Karpas-422 (cell line): ENCODE data around the gene ARMS2. TPM values are rescaled to one million over a fixed set of nuclear protein-coding genes. Genes with fewer than 3 reads are reported as not detected.

Experiments used
- DNase-seq: peaks from one replicate; pipeline ENCODE4 v3.0.0-alpha.2; 2015
- H2AFZ ChIP-seq: fragments of 200-600 bp; sonication (generic); 2 replicates; pipeline ENCODE4 v1.6.1; 2014; ENCODE audit warnings: antibody characterized with exemption, low read length, mixed read lengths
- H3K27ac ChIP-seq: fragments of 200-600 bp; sonication (generic); 2 replicates; pipeline ENCODE4 v1.5.1; 2014; ENCODE audit warnings: mild to moderate bottlenecking, low read length, moderate library complexity
- H3K27me3 ChIP-seq: fragments of 200-600 bp; sonication (generic); 2 replicates; pipeline ENCODE4 v1.6.1; 2014; ENCODE audit warnings: low read length, mixed read lengths
- H3K36me3 ChIP-seq: fragments of 200-600 bp; sonication (generic); 2 replicates; pipeline ENCODE4 v1.6.1; 2014; ENCODE audit warnings: low read length, mixed read lengths; ENCODE audit not compliant: insufficient read depth
- H3K4me1 ChIP-seq: fragments of 200-600 bp; sonication (generic); 2 replicates; pipeline ENCODE4 v1.6.1; 2014; ENCODE audit warnings: mild to moderate bottlenecking, low read length, mixed read lengths
- H3K4me2 ChIP-seq: fragments of 200-600 bp; sonication (generic); 2 replicates; pipeline ENCODE4 v1.6.1; 2014; ENCODE audit warnings: low read length, low read depth, mild to moderate bottlenecking; ENCODE audit not compliant: poor library complexity, severe bottlenecking
- H3K4me3 ChIP-seq: fragments of 200-600 bp; sonication (generic); 2 replicates; pipeline ENCODE4 v1.5.1; 2014; ENCODE audit warnings: mild to moderate bottlenecking, antibody characterized with exemption, low read length, mixed read lengths
- H3K79me2 ChIP-seq: fragments of 200-600 bp; sonication (generic); 2 replicates; pipeline ENCODE4 v1.6.1; 2014; ENCODE audit warnings: mild to moderate bottlenecking, low read length, mixed read lengths
- H3K9ac ChIP-seq: fragments of 200-600 bp; sonication (generic); 2 replicates; pipeline ENCODE4 v1.6.0; 2014; ENCODE audit warnings: low read length
- H3K9me2 ChIP-seq: fragments of 200-600 bp; sonication (generic), shearing (Covaris generic); replicated peaks from 2 replicates; pipeline ENCODE4 v1.6.0; 2014; ENCODE audit warnings: mild to moderate bottlenecking, low read length, moderate library complexity; ENCODE audit not compliant: insufficient read depth
- H3K9me3 ChIP-seq: fragments of 300-700, 200-600 bp; sonication (generic); 2 replicates; pipeline ENCODE4 v1.6.1; 2014; ENCODE audit warnings: low read length, mixed read lengths
- H4K20me1 ChIP-seq: fragments of 200-600 bp; sonication (generic); 2 replicates; pipeline ENCODE4 v1.6.1; 2014; ENCODE audit warnings: mild to moderate bottlenecking, antibody characterized with exemption, low read length, low read depth; ENCODE audit not compliant: insufficient read depth
- total RNA-seq: library from RNA; depleted of rRNA; stranded (reverse); fragments of >200 nt; shearing (Covaris generic); gene quantifications from 2 replicates; pipeline ENCODE4 v1.2.3, GENCODE V29; 2014; ENCODE audit warnings: low replicate concordance

The ARMS2 gene
- total RNA-seq, 1 experiment from 2014 or later = not detected

- Histone ChIP-seq H3K36me3 (no peaks in the 10 kb centered on the region), H3K9me3 (no peaks in the 10 kb centered on the region), H3K4me2 (no peak overlapping the region), H2AFZ (no peak overlapping the region), H3K4me1 (no peaks in the 10 kb centered on the region), H3K9ac (no peak overlapping the region), H3K79me2 (no peaks in the 10 kb centered on the region), H3K27me3 (no peaks in the 10 kb centered on the region), H4K20me1 (no peaks in the 10 kb centered on the region), H3K27ac (no peak overlapping the region), H3K9me2 (no peaks in the 10 kb centered on the region), H3K4me3 (no peak overlapping the region)
- DNase-seq = no peak
Measured at GRCh38 chr10:122458693-122459092, 4.2 kb downstream of the ARMS2 start.

- no peaks in the 10 kb centered on the region for H3K9me3 ChIP-seq
- H3K79me2 ChIP-seq = no peaks in the 10 kb centered on the region
- no peak overlapping the region for H3K4me2 ChIP-seq
- H2AFZ ChIP-seq = no peak overlapping the region
- no peaks in the 10 kb centered on the region for H3K9me2 ChIP-seq
- H3K27me3 ChIP-seq = no peaks in the 10 kb centered on the region
- H3K36me3 ChIP-seq = no peaks in the 10 kb centered on the region
- H3K9ac ChIP-seq = no peak overlapping the region
- no peak overlapping the region for H3K27ac ChIP-seq
- no peaks in the 10 kb centered on the region for H4K20me1 ChIP-seq
- H3K4me1 ChIP-seq = no peaks in the 10 kb centered on the region
- H3K4me3 ChIP-seq = no peak overlapping the region
- no peak for DNase-seq
Measured at GRCh38 chr10:122459561-122460273, 5.3 kb downstream of the ARMS2 start.

DNA sequence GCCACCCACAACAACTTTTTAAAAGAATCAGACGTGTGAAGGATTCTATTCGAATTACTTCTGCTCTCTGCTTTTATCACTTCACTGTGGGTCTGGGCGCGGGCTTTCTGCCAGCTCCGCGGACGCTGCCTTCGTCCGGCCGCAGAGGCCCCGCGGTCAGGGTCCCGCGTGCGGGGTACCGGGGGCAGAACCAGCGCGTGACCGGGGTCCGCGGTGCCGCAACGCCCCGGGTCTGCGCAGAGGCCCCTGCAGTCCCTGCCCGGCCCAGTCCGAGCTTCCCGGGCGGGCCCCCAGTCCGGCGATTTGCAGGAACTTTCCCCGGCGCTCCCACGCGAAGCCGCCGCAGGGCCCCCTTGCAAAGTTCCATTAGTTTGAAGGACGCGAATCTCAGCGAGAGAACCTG, 6.4 kb downstream of the ARMS2 start:
- Histone ChIP-seq H3K9ac (no peak overlapping the region), H3K4me2 (no peak overlapping the region), H3K4me3 (no peak overlapping the region)

DNA sequence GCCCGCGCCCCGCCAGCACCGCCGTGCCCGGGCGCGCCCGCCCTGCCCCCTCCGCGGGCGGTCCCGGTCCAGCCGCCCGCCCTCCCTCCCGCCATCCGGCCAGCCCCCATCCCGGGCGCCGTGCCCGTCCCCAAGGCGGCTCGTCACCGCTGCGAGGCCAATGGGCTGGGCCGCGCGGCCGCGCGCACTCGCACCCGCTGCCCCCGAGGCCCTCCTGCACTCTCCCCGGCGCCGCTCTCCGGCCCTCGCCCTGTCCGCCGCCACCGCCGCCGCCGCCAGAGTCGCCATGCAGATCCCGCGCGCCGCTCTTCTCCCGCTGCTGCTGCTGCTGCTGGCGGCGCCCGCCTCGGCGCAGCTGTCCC, 6.9 kb downstream of the ARMS2 start, which contains the start of gene HTRA1:
HTRA1 (plus strand) TSS at position 187 of the 362 bp plus-strand sequence; CDS start at position 287, 100 bp downstream.
- Histone ChIP-seq H3K4me2 (no peak within 1 kb of the TSS), H3K4me1 (no peaks in the 10 kb centered on the region), H3K9me2 (no peaks in the 10 kb centered on the region), H3K9ac (no peak within 1 kb of the TSS), H4K20me1 (no peaks in the 10 kb centered on the region), H3K79me2 (no peaks in the 10 kb centered on the region), H3K27ac (no peak within 1 kb of the TSS), H3K27me3 (no peaks in the 10 kb centered on the region), H2AFZ (no peak within 1 kb of the TSS), H3K4me3 (no peak within 1 kb of the TSS), H3K36me3 (no peaks in the 10 kb centered on the region), H3K9me3 (no peaks in the 10 kb centered on the region)
- no peak for DNase-seq

More for the DNA sequence above, 6.4 kb downstream of the ARMS2 start:
- Histone ChIP-seq H4K20me1 (no peaks in the 10 kb centered on the region), H3K9me3 (no peaks in the 10 kb centered on the region), H3K9me2 (no peaks in the 10 kb centered on the region), H3K36me3 (no peaks in the 10 kb centered on the region), H3K4me1 (no peaks in the 10 kb centered on the region), H3K27ac (no peak overlapping the region), H3K27me3 (no peaks in the 10 kb centered on the region), H2AFZ (no peak overlapping the region), H3K79me2 (no peaks in the 10 kb centered on the region)
- DNase-seq = no peak

DNA sequence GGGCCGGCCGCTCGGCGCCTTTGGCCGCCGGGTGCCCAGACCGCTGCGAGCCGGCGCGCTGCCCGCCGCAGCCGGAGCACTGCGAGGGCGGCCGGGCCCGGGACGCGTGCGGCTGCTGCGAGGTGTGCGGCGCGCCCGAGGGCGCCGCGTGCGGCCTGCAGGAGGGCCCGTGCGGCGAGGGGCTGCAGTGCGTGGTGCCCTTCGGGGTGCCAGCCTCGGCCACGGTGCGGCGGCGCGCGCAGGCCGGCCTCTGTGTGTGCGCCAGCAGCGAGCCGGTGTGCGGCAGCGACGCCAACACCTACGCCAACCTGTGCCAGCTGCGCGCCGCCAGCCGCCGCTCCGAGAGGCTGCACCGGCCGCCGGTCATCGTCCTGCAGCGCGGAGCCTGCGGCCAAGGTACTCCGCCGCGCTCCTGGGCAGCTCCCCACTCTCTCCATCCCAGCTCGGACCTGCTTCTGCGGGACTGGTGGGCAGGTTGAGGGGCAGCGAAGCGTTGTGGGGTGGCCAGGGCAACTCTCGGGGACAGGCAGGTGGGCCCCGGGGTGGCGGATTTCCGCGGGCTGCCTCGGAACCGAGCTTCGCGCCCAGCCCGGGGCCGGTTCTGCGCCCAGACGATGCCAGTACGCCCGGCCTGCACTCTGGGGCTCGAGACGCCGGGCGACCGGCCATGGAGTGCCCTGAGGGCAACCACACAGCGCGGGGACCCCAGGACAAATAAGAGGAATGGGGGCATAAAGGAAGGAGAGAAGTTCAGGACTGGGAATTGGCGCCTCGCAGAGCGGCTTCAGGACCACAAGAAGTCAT, 7.5 kb downstream of the ARMS2 start:
- Histone ChIP-seq H3K9ac (no peak overlapping the region), H3K4me2 (no peak overlapping the region), H3K27ac (no peak overlapping the region), H3K79me2 (no peaks in the 10 kb centered on the region), H4K20me1 (no peaks in the 10 kb centered on the region), H3K36me3 (no peaks in the 10 kb centered on the region), H3K9me2 (no peaks in the 10 kb centered on the region), H3K4me3 (no peak overlapping the region), H2AFZ (no peak overlapping the region), H3K4me1 (no peaks in the 10 kb centered on the region), H3K9me3 (no peaks in the 10 kb centered on the region), H3K27me3 (no peaks in the 10 kb centered on the region)
- no peak for DNase-seq

DNA sequence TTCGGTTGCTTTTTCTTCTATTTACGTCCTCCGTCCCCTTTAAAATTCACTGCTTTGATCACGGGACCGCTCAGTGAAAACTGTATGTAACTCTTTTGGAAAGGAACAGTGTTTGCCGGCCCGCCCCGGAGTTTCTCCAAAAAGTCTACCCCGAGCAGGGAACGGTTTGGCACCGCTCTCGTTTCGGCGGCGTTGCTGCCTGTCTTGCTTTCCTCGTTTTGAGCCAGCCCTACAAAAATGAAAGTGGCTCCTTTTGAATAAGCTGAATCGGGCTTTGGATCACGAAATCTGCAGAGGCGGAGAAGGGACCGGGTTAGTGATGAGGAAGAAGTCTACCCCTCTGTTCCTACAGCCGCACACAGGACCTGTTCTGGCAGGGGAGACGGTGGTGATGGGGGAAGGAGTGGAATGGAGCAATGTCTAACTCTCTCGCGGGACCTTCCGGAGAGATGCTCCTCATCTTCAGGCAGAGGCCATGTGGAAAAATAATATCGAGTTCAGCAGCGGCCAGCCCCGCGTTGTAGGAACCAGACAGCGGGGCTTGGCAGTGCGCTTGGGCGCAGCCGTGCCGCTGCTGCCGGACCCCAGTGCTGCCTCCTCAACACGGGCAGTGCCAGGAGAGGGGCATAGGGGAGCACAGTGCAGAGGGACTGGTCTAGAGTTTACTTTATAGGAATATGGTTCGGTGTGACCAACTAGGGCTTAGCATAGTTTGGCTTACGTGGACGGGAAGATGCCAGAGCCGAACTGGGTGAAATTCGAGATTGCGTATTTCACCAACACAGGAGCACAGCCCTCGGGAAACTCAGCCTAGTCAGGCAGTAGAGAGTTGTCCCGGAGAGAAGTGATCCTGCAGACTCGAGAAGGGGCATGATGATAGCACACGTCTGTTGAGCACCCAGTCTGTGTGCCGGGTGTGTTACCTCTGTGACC, 8.3 kb downstream of the ARMS2 start:
- H3K36me3 ChIP-seq = no peaks in the 10 kb centered on the region
- H3K27me3 ChIP-seq = no peaks in the 10 kb centered on the region
- no peaks in the 10 kb centered on the region for H4K20me1 ChIP-seq
- H3K9me3 ChIP-seq = no peaks in the 10 kb centered on the region
- H3K79me2 ChIP-seq = no peaks in the 10 kb centered on the region
- H3K4me1 ChIP-seq = no peaks in the 10 kb centered on the region
- H3K9me2 ChIP-seq = no peaks in the 10 kb centered on the region
- H3K4me3 ChIP-seq = no peak overlapping the region
- no peak overlapping the region for H3K4me2 ChIP-seq
- no peak overlapping the region for H2AFZ ChIP-seq
- no peak for DNase-seq
- no peak overlapping the region for H3K27ac ChIP-seq
- no peak overlapping the region for H3K9ac ChIP-seq

DNA sequence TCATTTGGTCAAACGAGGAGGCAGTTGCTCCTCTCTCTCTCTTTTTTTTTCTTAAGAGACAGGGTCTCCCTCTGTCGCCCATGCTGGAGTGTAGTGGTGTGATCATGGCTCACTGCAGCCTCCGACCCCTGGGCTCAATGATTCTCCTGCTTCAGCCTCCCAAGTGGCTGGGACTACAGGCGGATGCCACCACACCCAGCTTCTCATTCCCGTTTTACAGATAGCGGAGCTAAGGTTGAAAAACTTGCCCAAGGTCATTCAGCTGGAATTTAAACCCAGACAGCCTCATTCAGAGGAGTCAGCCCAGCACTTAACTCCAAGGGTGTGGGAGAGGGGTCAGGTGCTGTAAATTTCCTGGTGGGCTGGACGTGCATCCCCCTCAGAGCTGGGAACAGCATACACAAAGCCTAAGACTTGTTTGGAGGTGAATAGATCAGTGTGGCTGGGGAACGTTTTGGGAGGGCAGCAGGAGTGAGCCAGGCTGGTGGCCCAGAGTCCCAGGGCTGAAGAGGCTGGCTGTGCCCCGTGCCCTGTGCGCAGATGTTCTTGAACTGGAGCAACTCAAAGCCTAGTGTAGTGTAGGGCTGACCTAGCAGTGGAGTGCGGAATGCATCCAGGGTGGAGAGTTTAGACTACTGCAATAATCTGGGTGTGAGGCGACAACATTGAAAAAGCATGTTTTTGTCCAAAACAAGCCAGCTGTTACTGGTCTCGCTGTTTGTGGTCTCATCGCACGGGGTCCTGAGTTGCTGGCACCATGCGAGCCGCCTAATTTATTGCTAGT, 9.2 kb downstream of the ARMS2 start:
- no peaks in the 10 kb centered on the region for H3K9me2 ChIP-seq
- no peak overlapping the region for H2AFZ ChIP-seq
- H3K4me2 ChIP-seq = no peak overlapping the region
- no peaks in the 10 kb centered on the region for H3K9me3 ChIP-seq
- no peak overlapping the region for H3K27ac ChIP-seq
- H3K27me3 ChIP-seq = no peaks in the 10 kb centered on the region
- no peaks in the 10 kb centered on the region for H3K36me3 ChIP-seq
- no peak overlapping the region for H3K9ac ChIP-seq
- H3K4me1 ChIP-seq = no peaks in the 10 kb centered on the region
- no peak for DNase-seq
- no peaks in the 10 kb centered on the region for H3K79me2 ChIP-seq
- no peaks in the 10 kb centered on the region for H4K20me1 ChIP-seq
- H3K4me3 ChIP-seq = no peak overlapping the region
